ENCODE data around the gene ZNF541. TPM values are rescaled to one million over a fixed set of nuclear protein-coding genes. Genes with fewer than 3 reads are reported as not detected.

ZNF541 gene
- total RNA-seq, 1 experiment from 2014 or later, result not detected

DNA sequence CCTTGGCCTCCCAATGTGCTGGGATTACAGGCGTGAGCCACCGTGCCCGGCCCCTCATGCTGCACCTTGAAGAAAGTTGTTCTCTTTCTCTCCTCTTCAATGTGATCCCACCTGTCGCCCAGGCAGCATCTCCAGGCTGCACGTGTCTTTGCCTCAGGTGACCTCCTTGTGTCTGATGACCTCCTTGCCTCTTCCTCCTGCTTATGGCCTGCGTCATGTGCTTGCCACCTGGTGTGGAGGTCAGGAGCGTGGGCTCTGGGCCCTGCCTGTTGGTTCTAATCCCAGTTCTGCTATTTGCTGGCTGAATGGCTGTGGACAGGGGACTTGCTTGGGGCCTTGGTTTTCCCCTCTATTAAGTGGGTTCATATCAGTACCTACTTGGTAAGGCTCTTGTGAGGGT is 42.3 kb upstream of the ZNF541 start:
- Mint-ChIP-seq H3K27ac (ENCODE audit: low read depth, unreplicated experiment) (no peak overlapping the region), H3K36me3 (ENCODE audit: insufficient read depth, unreplicated experiment) (peaks cover 26% of the 10 kb centered on the region), H3K9me3 (ENCODE audit: unreplicated experiment) (no peaks in the 10 kb centered on the region), H3K27me3 (ENCODE audit: insufficient read depth, unreplicated experiment) (no peaks in the 10 kb centered on the region), H3K4me3 (ENCODE audit: unreplicated experiment) (no peak overlapping the region), H3K4me1 (ENCODE audit: insufficient read depth, unreplicated experiment) (peaks cover 22% of the 10 kb centered on the region)
- ChIA-PET CTCF (no interaction called here), POLR2A (no interaction called here)
- intact Hi-C loops (cut with micrococcal nuclease), result no loop called here
- TF ChIP-seq CTCF (IDR thresholded peaks at IDR 0.05; ENCODE audit: unreplicated experiment), result no peak
- BruUV-seq (replicated peaks), result no TSS peak
- no peak for DNase-seq (ENCODE audit: unreplicated experiment)

DNA sequence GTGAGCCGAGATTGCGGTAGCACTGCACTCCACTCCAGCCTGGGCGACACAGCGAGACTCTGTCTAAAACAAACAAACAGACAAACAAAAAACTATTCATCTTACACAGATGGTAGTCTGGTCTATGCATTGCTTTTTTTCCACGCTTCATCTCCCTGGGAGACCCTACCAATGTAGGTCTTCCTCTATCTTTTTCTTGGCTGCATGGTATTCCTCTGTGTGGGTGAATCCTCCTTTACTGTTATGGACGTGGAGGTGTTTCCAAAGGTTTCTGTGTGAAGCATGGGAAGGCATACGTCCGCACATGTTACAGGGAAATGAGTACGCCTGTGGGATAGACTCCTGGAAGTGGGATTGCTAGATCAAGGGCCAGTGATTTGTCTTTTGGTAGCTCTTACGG is 41.6 kb upstream of the ZNF541 start:
- H3K4me3 Mint-ChIP-seq (ENCODE audit: unreplicated experiment), result no peak overlapping the region
- DNase-seq (ENCODE audit: unreplicated experiment), result no peak
- H3K36me3 Mint-ChIP-seq (ENCODE audit: insufficient read depth, unreplicated experiment), result peaks cover 22% of the 10 kb centered on the region
- H3K27me3 Mint-ChIP-seq (ENCODE audit: insufficient read depth, unreplicated experiment), result no peaks in the 10 kb centered on the region
- ChIA-PET POLR2A (no interaction called here), CTCF (no interaction called here)
- H3K4me1 Mint-ChIP-seq (ENCODE audit: insufficient read depth, unreplicated experiment), result peaks cover 22% of the 10 kb centered on the region
- H3K9me3 Mint-ChIP-seq (ENCODE audit: unreplicated experiment), result no peaks in the 10 kb centered on the region
- no peak for TF ChIP-seq CTCF (IDR thresholded peaks at IDR 0.05; ENCODE audit: unreplicated experiment)
- peak overlapping the region; percentile 66 for H3K27ac Mint-ChIP-seq (ENCODE audit: low read depth, unreplicated experiment)
- no TSS peak for BruUV-seq (replicated peaks)
- intact Hi-C loops (cut with micrococcal nuclease), result no loop called here

DNA sequence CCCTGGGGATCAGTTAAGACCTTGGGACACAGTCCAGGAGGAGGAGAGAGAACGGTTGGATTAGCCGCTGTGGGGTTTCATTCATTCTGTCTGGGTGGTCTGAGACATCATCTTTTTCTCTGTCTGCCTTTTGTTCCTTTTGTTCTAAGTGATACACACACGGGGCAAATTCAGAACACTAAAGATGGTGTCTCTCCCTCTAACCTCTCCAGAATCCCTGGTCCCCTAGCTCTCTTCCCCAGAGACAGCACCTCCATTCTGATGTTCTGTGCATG is 41.0 kb upstream of the ZNF541 start:
- intact Hi-C loops (cut with micrococcal nuclease), result no loop called here
- POLR2A ChIA-PET, result interaction anchor here (5.0 kb wide), 1 partner anchor 14 kb away, joined by 75 read pairs; no protein-coding TSS in a partner anchor
- DNase-seq (ENCODE audit: unreplicated experiment), result no peak
- no peak for TF ChIP-seq CTCF (IDR thresholded peaks at IDR 0.05; ENCODE audit: unreplicated experiment)
- Mint-ChIP-seq H3K36me3 (ENCODE audit: insufficient read depth, unreplicated experiment) (peaks cover 22% of the 10 kb centered on the region), H3K27me3 (ENCODE audit: insufficient read depth, unreplicated experiment) (no peaks in the 10 kb centered on the region), H3K9me3 (ENCODE audit: unreplicated experiment) (no peaks in the 10 kb centered on the region), H3K4me1 (ENCODE audit: insufficient read depth, unreplicated experiment) (peaks cover 22% of the 10 kb centered on the region), H3K4me3 (ENCODE audit: unreplicated experiment) (no peak overlapping the region), H3K27ac (ENCODE audit: low read depth, unreplicated experiment) (peak overlapping the region; percentile 66)
- BruUV-seq (replicated peaks), result no TSS peak
- CTCF ChIA-PET, result interaction anchor here (1.8 kb wide), 1 partner anchor 98 kb away, joined by 4 read pairs; no protein-coding TSS in a partner anchor

DNA sequence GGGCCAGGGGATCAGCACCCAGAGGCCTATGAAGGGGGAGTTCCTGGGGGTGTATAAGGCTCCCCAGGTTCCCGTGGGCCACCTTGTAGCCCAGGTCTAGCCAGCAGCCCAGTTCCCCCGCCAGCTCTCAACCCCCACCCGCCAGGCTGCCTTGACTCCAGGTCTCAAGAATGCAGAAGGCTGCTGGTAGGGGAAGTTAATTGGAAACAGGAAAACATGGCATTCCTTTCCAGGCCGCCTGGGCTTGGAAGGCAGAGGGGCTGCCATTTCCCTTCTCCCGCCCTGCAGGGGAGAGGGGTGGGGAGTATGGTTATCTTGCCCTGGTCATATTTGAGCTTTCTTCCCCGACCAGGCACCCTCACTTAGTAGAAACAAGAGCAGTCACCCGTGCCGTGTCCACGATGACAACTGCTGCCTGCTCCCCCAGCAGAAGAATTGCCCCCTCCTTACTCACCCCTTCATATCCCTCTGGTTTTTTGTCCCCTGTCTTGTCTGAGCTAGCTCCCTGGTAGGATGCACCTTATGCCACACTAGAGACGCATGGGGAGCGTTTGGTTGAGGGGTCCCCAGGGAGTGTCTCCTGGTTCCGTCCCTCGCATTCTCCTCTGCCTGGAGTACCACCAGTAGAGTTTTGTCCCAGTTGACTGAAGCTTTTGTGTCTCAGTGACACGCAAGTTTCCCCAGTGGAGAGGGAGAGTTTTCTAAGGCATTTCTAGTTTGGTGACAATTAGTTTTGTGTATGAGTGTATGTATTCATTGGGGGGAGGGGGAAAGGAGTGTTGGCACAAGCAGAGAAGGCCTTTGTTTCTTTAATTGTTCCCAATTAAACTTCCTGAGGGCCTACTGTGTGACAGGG is 40.4 kb upstream of the ZNF541 start:
- H3K27me3 Mint-ChIP-seq (ENCODE audit: insufficient read depth, unreplicated experiment), result no peaks in the 10 kb centered on the region
- no TSS peak for BruUV-seq (replicated peaks)

More for the DNA sequence above, 40.4 kb upstream of the ZNF541 start:
- TF ChIP-seq CTCF (IDR thresholded peaks at IDR 0.05; ENCODE audit: unreplicated experiment), result no peak
- intact Hi-C loops (cut with micrococcal nuclease), result no loop called here
- Mint-ChIP-seq H3K9me3 (ENCODE audit: unreplicated experiment) (no peaks in the 10 kb centered on the region), H3K27ac (ENCODE audit: low read depth, unreplicated experiment) (peak overlapping the region; percentile 66), H3K4me3 (ENCODE audit: unreplicated experiment) (no peak overlapping the region), H3K36me3 (ENCODE audit: insufficient read depth, unreplicated experiment) (peaks cover 22% of the 10 kb centered on the region), H3K4me1 (ENCODE audit: insufficient read depth, unreplicated experiment) (peaks cover 22% of the 10 kb centered on the region)
- ChIA-PET POLR2A (interaction anchor here (5.0 kb wide), 1 partner anchor 13 kb away, joined by 75 read pairs; no protein-coding TSS in a partner anchor), CTCF (interaction anchor here (0.6 to 1.8 kb wide), 2 partner anchors 18 to 98 kb away, joined by 3 to 4 read pairs; no protein-coding TSS in a partner anchor)
- DNase-seq (ENCODE audit: unreplicated experiment), result no peak

All from MCF 10A (cell line).